Central memory CD4-positive, alpha-beta T cell (primary cell): ENCODE data around the gene FSTL3.
"Not testable (repeated sequence)": the region's sequence is repeated elsewhere in the genome, so short reads cannot be mapped to it uniquely, and the experiment has no call there.

Experiments
- DNase-seq: peaks from one replicate; pipeline ENCODE4 v3.0.0; 2022

FSTL3 gene

DNA sequence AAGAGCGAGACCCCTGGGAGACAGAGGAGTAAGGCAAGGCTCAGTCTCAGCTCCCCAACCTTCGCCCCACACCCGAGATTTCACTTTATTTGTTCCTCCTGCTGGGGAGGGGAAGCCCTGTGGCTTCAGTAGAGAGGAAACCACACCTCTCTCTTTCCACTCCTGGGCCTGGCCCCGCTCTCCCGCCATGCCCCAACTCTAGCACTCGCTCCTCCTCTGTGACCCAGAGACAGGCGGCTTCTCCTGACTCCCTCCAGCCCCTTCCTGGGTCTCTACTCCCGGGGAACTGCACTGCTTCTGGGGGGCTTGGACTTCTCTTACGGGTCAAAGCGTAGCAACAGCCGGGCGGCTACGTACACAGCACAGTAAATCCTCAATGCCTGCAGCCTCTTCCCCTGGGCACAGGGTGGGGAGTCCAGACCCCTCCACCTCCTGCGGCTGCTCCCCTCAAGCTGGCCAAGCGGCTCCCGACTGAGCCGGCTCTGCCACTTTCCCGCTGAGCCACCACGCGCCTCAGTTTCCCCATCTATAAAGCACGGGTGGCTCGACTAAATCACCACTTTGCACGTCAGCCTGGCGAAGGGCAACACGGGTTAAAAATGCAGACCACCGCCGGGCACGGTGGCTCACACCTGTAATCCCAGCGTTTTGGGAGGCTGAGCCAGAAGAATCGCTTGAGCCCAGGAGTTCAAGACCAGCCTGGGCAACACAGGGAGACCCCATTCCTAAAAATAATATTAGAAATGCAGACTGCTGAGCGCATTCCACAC is 14.6 kb upstream of the FSTL3 start:
- peak; percentile 78 for DNase-seq

DNA sequence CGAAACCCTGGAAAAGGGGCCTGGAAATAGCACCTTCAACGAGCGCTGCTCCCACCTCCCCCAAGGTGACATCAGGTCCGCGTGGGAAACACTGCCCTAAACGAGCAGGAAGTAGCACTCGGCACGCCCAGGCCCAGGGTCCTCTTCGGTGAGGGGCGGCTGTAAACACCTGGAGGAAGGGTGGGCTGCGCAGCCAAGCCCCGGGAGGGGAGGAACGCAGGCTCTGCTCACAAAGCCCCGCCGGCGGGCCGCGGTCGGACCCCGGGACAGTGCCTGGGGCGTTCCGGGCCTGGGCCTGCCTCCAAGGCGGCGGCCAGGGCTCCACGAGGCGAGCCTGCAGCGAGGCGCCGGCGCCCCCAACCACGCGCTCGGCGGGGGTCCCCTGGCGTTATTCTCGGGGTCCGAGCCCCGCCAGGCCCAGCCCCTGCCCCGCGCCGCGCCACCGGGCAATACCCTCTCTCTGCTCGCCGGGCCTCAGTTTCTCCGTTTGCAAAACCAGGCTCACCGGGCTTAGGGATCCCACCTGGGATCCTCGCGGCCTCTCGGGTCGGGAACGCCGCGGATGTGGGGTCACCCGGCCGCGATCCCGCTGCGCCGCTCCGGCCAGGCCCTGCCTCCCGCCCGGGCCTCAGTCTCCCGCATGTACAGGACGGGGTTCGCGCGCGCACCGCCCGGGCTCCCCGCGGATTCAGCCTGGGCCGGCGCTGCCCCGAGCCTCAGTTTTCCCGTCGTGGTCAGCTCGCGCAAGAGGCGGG is 13.8 kb upstream of the FSTL3 start:
- DNase-seq = peak; percentile 72

DNA sequence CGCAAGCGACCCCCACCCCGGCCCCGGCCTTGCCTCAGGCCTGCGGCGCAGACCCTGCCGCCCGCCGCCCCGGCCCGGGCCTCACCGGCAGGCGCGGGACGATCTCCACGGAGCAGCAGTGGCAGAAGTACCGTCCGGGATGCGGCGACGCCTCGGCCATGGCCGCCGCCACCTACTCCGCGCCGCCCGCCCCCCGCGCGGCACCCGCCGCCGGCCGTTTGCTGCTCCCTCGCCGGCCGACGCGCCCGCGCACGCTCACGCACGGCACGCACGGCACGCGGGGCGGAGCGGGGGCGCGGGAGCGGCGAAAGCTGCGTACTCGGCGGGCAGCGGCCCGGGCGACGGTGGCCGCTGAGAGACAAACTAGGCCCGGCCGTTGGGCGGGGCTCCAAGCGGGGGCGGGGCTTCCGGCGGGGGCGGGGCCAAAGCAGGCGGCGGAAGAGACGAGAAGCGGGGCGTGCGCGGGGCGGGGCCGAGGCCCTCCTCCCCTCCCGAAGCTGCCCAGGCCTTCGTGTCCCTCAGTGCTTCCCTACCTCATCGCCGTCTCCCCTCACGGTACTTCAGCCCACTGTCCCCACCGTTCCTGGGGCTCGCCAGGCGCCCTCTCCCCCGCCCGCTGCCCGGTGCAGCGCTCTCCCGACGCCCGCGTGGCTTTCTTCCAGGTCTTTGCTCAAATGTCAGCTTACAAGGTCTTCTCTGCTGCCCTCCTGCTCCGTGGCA is 13.1 kb upstream of the FSTL3 start, which contains the start of gene RNF126:
TSS of gene RNF126 (minus strand) at position 253 of the 720 bp plus-strand sequence. CDS start at position 160, 93 bp downstream.
- DNase-seq = peak; percentile 85

DNA sequence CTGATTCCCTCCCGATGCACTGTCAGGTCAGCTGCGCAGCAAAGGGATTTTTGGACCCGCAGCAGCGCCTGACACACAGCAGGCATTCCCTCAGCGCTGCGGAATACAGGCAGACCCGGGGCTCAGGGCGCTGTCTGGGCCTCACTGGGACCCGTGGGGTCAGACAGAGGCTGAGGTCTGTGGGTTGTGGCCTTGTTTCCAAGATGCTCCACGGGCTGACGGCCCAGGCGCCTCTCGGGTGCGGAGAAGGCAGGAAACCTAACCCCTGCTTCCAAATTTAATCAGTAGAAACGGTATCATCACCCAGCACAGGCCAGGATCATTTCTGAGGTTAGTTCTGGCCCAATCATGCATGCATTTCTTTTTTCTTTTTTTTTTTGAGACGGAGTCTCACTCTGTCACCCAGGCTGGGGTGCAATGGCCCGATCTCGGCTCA is 12.5 kb upstream of the FSTL3 start:
- no peak for DNase-seq

DNA sequence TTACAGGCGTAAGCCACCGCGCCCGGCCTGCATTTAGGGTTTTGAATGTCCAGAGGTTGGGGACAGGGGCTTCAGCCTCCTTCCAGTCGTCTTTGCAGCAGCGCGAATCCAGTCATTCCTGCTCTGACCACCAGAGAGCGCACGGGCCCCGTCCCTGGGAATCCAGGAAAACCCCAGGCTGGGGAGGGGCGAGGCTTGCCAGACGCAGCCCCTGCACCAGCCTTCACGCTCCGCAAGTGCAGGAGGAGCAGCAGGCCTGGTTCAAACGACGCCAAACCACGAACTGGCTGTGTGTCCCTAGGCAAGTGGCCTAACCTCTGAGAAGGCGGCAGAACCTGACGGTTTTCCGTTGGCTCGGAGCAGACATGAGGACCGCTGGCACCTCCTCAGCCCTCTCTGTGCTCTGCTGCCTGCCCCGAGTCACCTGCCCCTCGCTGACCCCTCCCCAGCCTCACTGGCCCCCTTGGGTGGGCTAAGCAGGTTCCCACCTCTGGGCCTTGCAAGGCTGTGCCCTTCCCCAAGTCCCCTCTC is 11.2 kb upstream of the FSTL3 start:
- peak; percentile 76 for DNase-seq

DNA sequence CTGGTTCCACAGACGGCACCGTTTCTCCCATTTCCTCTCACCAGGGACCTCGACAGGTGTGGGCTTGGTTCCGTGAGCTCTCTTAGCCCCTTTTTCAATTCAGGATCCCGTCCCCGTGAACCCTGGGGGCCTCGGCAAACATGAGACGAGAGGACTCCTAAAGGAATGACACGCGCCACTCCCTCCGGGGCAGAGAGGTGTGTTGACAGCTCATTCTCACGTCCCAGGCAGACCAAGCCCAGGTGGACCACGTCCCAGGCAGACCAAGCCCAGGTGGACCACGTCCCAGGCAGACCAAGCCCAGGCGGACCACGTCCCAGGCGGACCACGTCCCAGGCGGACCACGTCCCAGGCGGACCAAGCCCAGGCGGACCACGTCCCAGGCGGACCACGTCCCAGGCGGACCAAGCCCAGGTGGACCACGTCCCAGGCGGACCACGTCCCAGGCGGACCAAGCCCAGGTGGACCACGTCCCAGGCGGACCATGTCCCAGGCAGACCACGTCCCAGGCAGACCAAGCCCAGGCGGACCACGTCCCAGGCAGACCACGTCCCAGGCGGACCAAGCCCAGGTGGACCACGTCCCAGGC is 9.1 kb upstream of the FSTL3 start:
- not testable (repeated sequence) for DNase-seq

DNA sequence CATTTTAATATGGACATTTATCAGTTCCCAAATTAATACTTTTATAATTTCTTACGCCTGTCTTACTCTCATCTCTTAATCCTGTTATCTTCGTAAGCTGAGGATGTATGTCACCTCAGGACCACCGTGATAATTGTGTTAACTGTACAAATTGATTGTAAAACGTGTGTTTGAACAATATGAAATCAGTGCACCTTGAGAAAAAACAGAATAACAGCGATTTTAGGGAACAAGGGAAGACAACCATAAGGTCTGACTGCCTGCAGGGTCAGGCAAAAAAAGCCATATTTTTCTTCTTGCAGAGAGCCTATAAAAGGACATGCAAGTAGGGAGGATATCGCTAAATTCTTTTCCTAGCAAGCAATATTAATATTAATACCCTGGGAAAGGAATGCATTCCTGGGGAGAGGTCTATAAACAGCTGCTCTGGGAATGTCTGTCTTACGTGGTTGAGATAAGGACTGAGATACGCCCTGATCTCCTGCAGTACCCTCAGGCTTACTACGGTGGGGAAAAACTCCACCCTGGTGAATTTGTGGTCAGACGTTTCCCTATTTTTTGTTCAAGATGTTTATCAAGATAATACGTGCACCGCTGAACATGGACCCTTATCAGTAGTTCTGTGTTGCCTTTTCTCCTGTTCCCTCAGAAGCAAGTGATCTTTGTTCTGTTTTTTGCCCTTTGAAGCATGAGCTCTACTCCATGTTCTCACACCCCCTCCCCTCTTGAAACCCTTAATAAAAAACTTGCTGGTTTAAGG is 7.3 kb upstream of the FSTL3 start:
- DNase-seq = not testable (repeated sequence)

DNA sequence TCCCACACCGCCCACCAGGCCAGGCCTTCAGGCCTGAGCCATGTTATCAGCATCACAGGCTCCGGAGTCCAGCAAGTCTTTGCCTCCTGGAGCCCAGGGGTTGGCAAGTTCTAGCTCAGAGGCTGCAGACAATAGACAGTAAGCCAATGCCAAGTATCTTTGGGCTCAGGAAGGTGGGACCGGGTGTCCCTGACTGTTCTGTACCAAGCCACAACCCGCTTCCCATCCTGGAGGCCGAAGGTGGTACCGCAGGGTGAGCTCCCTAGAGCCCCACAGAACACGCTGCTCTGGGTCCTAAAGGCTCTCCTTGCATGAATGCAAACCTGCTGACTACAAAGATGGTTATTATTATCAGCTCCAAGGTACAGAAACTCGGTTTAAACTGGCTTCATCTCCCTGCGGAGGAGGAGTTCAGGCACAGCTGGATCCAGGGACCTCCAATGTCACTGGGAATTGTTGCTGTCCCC is 5.5 kb upstream of the FSTL3 start:
- DNase-seq = no peak

DNA sequence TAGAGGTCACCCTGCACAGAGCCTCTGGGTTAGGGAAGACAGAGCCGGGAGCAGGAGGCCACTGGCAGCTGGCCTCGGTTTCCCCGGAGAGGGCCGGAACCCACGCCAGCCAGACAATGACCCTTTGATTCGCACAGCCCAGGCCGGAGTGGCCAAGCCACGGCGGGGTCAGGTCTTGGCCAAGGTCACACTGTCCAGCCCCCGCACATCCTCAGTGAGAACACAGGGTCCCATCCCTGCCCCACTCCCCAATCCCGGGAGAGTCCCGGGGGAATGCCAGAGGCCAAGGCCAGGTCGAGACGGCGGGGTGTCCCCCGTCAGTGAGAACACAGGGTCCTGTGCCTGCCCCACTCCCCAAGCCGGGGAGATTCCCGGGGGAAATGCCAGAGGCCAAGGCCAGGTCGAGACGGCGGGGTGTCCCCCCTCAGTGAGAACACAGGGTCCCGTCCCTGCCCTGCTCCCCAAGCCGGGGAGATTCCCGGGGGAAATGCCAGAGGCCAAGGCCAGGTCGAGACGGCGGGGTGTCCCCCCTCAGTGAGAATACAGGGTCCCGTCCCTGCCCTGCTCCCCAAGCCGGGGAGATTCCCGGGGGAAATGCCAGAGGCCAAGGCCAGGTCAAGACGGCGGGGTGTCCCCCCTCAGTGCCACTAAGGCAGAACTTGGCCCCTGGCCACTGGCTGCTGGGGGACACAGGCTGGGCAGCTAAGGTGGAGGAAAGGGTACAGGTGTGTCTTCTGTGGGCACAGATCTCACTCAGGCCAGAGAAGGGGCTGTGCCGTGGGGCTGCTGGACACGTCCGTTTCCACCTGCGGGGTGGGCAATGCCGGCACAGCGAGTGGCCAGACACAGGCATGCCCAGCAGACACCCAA is 1.7 kb upstream of the FSTL3 start:
- DNase-seq = no peak

DNA sequence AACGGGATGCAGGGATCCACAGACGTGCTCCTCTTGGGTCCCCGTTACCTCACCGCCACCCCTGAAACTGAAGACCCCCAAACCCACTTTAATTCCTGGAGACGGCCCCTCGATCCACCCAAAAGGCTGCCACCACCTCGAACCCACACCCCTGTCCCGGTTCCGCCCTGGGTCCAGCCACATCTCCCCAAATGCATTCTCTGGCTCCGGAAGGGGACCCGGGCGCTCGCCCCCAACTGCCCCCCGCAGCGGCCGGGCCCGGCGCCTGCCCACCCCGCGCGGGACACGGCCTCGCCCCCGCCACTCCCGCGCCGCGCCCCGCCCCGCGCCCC is 219 bp upstream of the FSTL3 start:
- no peak for DNase-seq

DNA sequence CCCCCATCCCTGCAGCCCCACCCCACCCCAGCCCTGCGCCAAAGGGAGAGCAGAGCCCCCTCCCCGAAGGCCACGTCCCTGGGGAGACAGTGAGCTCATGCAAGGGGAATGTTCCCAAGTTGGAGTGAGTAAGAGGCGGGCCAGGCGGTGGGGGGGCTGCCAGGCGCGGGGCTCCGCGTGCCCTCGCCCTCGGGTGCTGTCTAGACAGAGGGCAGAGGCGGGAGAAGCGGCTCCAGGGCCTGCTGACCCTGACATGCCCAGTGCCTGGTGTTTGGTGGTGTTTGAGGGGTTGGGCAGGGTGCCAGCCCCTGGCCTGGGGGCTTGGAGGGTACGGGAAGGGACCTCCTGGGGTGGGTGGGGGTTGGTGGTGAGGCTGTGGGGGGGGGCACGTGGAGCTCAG is 1.0 kb downstream of the FSTL3 start:
- no peak for DNase-seq

DNA sequence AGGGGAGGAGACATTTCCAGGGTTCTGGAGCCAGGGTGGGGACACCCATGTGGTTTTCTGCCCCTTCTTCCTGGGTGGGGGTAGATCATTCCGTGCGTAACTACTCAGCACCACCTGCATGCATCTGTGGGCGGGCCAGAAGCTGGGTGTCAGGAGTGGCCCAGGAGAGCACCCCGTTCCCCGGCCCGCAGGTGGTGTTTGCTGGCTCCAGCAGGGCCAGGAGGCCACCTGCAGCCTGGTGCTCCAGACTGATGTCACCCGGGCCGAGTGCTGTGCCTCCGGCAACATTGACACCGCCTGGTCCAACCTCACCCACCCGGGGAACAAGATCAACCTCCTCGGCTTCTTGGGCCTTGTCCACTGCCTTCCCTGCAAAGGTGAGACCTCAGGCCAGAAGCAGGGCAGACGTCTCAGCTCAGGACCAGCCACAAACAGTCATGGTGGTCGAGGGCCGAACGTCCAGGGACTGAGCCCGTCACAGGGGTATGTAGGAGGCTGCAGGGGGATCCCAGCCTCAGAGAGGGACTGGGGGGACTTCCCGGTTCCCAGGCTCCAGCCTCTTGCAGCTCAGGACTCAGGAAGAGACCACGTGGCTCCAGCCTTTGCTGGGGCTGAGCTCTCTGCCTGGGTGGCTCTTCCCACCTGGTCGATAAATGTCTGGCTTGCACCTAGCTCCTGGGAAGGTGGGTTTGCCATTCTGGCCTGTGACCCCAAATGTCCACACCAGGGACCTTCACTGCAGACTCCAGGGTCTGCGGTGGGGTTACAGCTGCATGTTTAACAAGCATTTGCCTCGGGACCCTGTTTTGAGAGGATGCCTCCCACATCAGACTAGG is 1.6 kb downstream of the FSTL3 start:
- no peak for DNase-seq

DNA sequence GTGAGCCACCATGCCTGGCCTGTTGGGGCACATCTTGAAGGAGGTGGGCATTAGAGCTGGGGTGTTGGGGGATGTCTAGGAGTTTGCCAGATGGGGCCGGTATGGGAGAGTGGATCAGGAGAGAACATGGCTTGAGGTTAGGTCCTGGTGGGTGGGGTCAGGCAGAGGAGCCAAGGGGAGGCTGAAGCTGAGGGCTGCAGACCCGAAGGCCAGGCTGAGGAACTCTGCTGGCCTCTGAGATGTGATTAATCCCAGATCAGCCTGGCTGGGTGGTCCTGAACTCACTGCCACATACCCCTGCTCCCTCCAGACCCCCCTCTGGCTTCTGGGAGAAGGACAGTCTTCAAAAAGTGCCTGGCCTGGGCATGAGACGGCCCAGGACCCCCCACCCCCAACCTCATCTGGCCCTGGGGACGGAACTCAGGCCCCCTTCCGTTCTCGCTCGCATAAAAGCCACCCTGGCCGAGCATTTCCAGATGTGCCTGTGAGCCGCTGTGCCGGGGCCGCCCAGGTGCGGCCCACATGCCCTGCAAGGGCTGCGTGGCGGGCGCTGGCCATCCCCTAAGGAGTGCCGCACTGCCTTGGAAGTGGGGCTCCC is 2.7 kb downstream of the FSTL3 start:
- no peak for DNase-seq

DNA sequence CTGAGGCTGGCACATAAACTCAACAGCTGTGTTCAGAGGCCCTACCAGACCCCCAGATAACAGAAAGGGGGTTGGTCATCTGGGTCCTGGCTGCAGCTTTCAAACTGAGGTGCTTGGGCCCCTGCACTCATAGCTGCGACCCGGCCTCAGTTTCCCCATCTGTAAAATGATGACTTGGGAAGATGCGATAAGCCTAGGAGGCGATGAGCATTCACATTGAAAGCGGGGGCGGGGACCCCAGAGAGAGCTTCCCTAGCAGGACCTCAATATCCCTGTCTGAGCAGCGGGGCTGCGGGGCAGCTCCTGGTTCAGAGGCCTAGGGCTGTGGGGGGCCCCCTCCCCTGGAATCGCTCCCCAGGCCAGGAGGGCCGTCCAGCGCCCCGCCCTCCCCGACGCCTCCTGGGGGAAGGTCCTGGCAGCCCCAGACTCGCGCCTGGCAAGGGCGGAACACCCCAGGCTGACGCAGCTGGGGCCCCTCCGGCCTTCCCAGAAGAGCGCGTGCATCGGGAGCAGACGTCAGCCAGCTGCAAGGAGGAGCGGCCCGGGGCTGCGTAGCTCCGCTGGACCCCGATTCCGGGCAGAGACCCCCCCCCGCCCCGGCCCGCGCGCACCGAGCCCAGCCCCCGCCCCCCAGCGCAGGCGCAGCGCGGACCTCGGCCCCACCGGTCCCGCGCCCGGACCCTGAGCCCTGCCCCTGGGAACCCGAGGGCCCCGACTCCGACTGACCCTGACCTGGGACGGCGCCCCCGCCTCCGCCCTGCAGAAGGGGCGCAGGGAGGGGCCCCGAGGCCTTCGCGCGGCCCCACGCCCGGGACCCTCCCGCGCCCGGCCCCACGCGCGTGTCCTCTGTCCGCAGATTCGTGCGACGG is 3.5 kb downstream of the FSTL3 start:
- no peak for DNase-seq

DNA sequence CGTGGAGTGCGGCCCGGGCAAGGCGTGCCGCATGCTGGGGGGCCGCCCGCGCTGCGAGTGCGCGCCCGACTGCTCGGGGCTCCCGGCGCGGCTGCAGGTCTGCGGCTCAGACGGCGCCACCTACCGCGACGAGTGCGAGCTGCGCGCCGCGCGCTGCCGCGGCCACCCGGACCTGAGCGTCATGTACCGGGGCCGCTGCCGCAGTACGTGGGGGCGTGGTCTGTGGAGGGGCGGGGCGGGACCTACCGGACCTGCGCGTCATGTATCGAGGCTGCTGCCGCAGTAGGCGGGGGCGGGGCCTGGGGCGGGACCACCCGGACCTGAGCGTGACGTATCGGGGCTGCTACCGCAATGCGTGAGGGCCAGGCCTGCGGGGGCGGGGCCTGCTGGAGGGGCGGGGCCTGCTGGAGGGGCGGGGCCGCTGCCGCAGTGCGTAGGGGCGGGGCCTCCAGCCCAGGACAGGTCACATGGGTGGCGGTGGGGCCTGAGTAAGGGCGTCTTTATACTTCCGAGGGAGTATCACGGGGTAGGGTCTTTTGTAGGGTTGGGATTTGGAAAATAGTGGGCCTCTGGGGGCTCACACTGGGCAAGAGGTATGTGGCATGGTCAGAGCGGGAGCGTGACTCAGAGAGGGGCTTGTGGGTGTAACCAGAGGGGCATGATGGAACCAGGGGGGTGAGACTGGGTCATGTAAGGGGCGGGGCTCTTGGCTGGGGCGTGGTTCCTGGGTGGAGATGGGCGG is 4.3 kb downstream of the FSTL3 start:
- DNase-seq = peak; percentile 97

DNA sequence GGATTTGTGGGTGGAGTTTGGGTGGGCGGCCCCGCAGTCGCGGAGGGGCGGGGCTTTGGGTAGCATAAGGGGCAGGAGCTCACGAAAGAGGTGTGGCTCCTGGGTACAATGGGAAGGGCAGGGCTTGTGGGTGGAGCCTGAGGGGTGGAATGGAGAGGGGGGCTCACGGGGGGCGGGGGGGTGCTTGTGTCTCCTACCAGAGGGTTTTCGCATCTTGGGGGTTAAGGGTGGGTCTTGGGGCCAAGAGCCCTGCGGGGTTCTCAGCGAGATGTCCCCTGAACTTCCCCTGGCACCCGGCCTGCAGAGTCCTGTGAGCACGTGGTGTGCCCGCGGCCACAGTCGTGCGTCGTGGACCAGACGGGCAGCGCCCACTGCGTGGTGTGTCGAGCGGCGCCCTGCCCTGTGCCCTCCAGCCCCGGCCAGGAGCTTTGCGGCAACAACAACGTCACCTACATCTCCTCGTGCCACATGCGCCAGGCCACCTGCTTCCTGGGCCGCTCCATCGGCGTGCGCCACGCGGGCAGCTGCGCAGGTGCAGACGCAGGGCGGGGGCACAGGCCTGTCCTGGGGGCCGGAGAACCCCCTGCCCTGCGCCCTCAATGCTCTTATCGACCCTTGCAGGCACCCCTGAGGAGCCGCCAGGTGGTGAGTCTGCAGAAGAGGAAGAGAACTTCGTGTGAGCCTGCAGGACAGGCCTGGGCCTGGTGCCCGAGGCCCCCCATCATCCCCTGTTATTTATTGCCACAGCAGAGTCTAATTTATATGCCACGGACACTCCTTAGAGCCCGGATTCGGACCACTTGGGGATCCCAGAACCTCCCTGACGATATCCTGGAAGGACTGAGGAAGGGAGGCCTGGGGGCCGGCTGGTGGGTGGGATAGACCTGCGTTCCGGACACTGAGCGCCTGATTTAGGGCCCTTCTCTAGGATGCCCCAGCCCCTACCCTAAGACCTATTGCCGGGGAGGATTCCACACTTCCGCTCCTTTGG is 5.1 kb downstream of the FSTL3 start:
- DNase-seq = peak; percentile 40
